ENCODE results near the gene GTF2B.

GRCh38 chr1:88876573-88877365 is 14.6 kb downstream of the GTF2B start:
- TF ChIP-seq CTCF (IDR thresholded peaks at IDR 0.05; ENCODE audit: insufficient read depth, low read depth, low read length) = no peak
- TF ChIP-seq EZH2 (IDR thresholded peaks at IDR 0.05; ENCODE audit: insufficient read depth, low read length) = no peak

Data from astrocyte (in vitro differentiated cells and primary cell).